Measurements from ENCODE around the gene YKT6.

The YKT6 gene

GRCh38 chr7:44258423-44258760 lies 57.6 kb downstream of the YKT6 start:
- TF ChIP-seq REST (IDR thresholded peaks at IDR 0.05; ENCODE audit: insufficient read depth in 1 of 2, low read depth in 2 of 2, low read length in 2 of 2), result no peak
- TF ChIP-seq TAF1 (IDR thresholded peaks at IDR 0.05; ENCODE audit: borderline replicate concordance, insufficient read depth, low read length), result no peak
- TF ChIP-seq POLR2AphosphoS5 (IDR thresholded peaks at IDR 0.05; ENCODE audit: low read depth, low read length), result no peak
- TF ChIP-seq FOXP2 (optimal IDR thresholded peaks at IDR 0.05; ENCODE audit: borderline replicate concordance, extremely low read depth, extremely low read length, insufficient read depth), result no peak
- no peak for TF ChIP-seq SIN3A (IDR thresholded peaks at IDR 0.05; ENCODE audit: borderline replicate concordance, insufficient read depth, low read length)

DNA sequence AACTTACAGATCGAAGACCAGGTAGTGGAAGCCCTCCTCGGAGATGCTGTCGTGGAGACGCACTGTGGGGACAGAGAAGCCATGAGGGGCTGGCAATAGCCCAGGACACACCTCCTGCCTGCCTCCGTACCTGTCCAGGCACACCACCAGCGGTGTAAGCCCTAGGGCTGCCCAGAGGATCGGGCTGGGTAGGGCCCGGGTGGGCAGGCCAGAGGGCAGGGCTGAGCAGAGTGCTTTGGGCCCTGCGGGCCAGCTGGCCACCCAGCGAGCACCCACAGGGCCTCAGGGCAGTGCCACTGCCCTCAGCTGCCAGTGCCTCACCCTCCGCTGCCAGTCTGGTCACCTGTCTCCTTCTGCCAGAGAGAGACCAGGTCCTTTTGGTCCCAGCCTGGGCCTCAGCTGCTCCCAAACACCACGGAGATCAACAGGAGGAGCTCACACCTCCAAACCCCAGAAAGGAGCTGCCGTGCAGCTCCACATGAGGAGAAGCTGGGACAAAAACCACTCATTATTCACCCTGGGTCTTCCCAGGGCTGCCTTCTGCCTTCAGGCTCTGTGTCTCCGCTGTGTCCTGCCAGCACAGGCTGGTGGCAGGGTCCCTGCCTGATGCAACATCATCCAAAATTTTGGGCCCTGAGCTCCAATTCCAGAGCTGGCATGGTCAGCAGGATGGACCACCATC lies 58.2 kb downstream of the YKT6 start:
- no peak for TF ChIP-seq POLR2AphosphoS5 (IDR thresholded peaks at IDR 0.05; ENCODE audit: low read depth, low read length)
- no peak for TF ChIP-seq REST (IDR thresholded peaks at IDR 0.05; ENCODE audit: insufficient read depth in 1 of 2, low read depth in 2 of 2, low read length in 2 of 2)
- TF ChIP-seq FOXP2 (optimal IDR thresholded peaks at IDR 0.05; ENCODE audit: borderline replicate concordance, extremely low read depth, extremely low read length, insufficient read depth), result no peak
- no peak for TF ChIP-seq TAF1 (IDR thresholded peaks at IDR 0.05; ENCODE audit: borderline replicate concordance, insufficient read depth, low read length)
- no peak for TF ChIP-seq SIN3A (IDR thresholded peaks at IDR 0.05; ENCODE audit: borderline replicate concordance, insufficient read depth, low read length)

GRCh38 chr7:44259547-44260457 lies 59.0 kb downstream of the YKT6 start:
- TF ChIP-seq SIN3A (IDR thresholded peaks at IDR 0.05; ENCODE audit: borderline replicate concordance, insufficient read depth, low read length) (no peak), FOXP2 (optimal IDR thresholded peaks at IDR 0.05; ENCODE audit: borderline replicate concordance, extremely low read depth, extremely low read length, insufficient read depth) (no peak), TAF1 (IDR thresholded peaks at IDR 0.05; ENCODE audit: borderline replicate concordance, insufficient read depth, low read length) (no peak), REST (IDR thresholded peaks at IDR 0.05; ENCODE audit: insufficient read depth in 1 of 2, low read depth in 2 of 2, low read length in 2 of 2) (no peak), POLR2AphosphoS5 (IDR thresholded peaks at IDR 0.05; ENCODE audit: low read depth, low read length) (no peak)

GRCh38 chr7:44261240-44261639 lies 60.5 kb downstream of the YKT6 start:
- no peak for TF ChIP-seq FOXP2 (optimal IDR thresholded peaks at IDR 0.05; ENCODE audit: borderline replicate concordance, extremely low read depth, extremely low read length, insufficient read depth)
- no peak for TF ChIP-seq SIN3A (IDR thresholded peaks at IDR 0.05; ENCODE audit: borderline replicate concordance, insufficient read depth, low read length)
- no peak for TF ChIP-seq POLR2AphosphoS5 (IDR thresholded peaks at IDR 0.05; ENCODE audit: low read depth, low read length)
- TF ChIP-seq REST (IDR thresholded peaks at IDR 0.05; ENCODE audit: insufficient read depth in 1 of 2, low read depth in 2 of 2, low read length in 2 of 2), result no peak
- no peak for TF ChIP-seq TAF1 (IDR thresholded peaks at IDR 0.05; ENCODE audit: borderline replicate concordance, insufficient read depth, low read length)

Measured in PFSK-1 (cell line).